Inferior parietal cortex (tissue), 1 donor: ENCODE results near the gene CPA4.
A peak's percentile ranks its signal among the peaks of the same experiment; 100 is the strongest.

Experiments
- DNase-seq: peaks from one replicate; pipeline ENCODE4 v3.0.0-alpha.2; 2016; ENCODE audit errors: extremely low spot score

CPA4 gene

GRCh38 chr7:130274983-130275591 is 17.9 kb upstream of the CPA4 start:
- DNase-seq = no peak

- no peak for DNase-seq
Observed at GRCh38 chr7:130275826-130276297, 17.1 kb upstream of the CPA4 start.

- DNase-seq = no peak
Observed at GRCh38 chr7:130276796-130277762, 15.9 kb upstream of the CPA4 start.

GRCh38 chr7:130277763-130278643 is 15.0 kb upstream of the CPA4 start:
- peak; percentile 76 for DNase-seq

GRCh38 chr7:130278860-130279259 is 14.1 kb upstream of the CPA4 start:
- no peak for DNase-seq

GRCh38 chr7:130279286-130279685 is 13.7 kb upstream of the CPA4 start:
- DNase-seq = no peak

- DNase-seq = no peak
Observed at GRCh38 chr7:130279906-130280305, 13.1 kb upstream of the CPA4 start.

- no peak for DNase-seq
Observed at GRCh38 chr7:130281260-130281659, 11.7 kb upstream of the CPA4 start.

- DNase-seq = no peak
Observed at GRCh38 chr7:130286881-130287280, 6.1 kb upstream of the CPA4 start.

- no peak for DNase-seq
Observed at GRCh38 chr7:130288168-130288567, 4.8 kb upstream of the CPA4 start.

GRCh38 chr7:130288829-130289228 is 4.1 kb upstream of the CPA4 start:
- DNase-seq = no peak

- no peak for DNase-seq
Observed at GRCh38 chr7:130289478-130289877, 3.5 kb upstream of the CPA4 start.

GRCh38 chr7:130290745-130291144 is 2.2 kb upstream of the CPA4 start:
- no peak for DNase-seq

- no peak for DNase-seq
Observed at GRCh38 chr7:130293521-130293920, 560 bp downstream of the CPA4 start.

GRCh38 chr7:130294314-130294713 is 1.4 kb downstream of the CPA4 start:
- no peak for DNase-seq

GRCh38 chr7:130296221-130296951 is 3.4 kb downstream of the CPA4 start:
- DNase-seq = no peak

- DNase-seq = no peak
Observed at GRCh38 chr7:130297628-130298543, 4.9 kb downstream of the CPA4 start.

- no peak for DNase-seq
Observed at GRCh38 chr7:130298544-130299326, 5.8 kb downstream of the CPA4 start.

- no peak for DNase-seq
Observed at GRCh38 chr7:130299866-130300265, 6.9 kb downstream of the CPA4 start.
